Adipocyte (in vitro differentiated cells): ENCODE results near the gene PERP.
A peak's percentile ranks its signal among the peaks of the same experiment; 100 is the strongest.

Experiments
- DNase-seq: peaks from one replicate; pipeline ENCODE4 v3.0.0-alpha.2; 2015; ENCODE audit warnings: low read depth
- H3K27me3 ChIP-seq: replicated peaks from 2 replicates; pipeline ENCODE4 v1.7.0; 2013; ENCODE audit warnings: mild to moderate bottlenecking, low read length, moderate library complexity; ENCODE audit not compliant: control insufficient read depth, insufficient read depth
- H3K36me3 ChIP-seq: 2 replicates; pipeline ENCODE4 v1.7.0; 2013; ENCODE audit warnings: low read length, mild to moderate bottlenecking, moderate library complexity; ENCODE audit not compliant: control insufficient read depth, insufficient read depth, severe bottlenecking
- H3K4me1 ChIP-seq: 2 replicates; pipeline ENCODE4 v1.7.0; 2013; ENCODE audit warnings: mild to moderate bottlenecking, low read length, moderate library complexity; ENCODE audit not compliant: control insufficient read depth, insufficient read depth
- H3K4me3 ChIP-seq: 2 replicates; pipeline ENCODE4 v1.7.0; 2013; ENCODE audit warnings: mild to moderate bottlenecking, low read length, moderate library complexity
- H3K9ac ChIP-seq: 2 replicates; pipeline ENCODE4 v1.7.0; 2013; ENCODE audit warnings: mild to moderate bottlenecking, low read length, moderate library complexity
- H3K9me3 ChIP-seq: 2 replicates; pipeline ENCODE4 v1.7.0; 2013; ENCODE audit warnings: mild to moderate bottlenecking, low read length, moderate library complexity; ENCODE audit not compliant: control insufficient read depth

Gene PERP

DNA sequence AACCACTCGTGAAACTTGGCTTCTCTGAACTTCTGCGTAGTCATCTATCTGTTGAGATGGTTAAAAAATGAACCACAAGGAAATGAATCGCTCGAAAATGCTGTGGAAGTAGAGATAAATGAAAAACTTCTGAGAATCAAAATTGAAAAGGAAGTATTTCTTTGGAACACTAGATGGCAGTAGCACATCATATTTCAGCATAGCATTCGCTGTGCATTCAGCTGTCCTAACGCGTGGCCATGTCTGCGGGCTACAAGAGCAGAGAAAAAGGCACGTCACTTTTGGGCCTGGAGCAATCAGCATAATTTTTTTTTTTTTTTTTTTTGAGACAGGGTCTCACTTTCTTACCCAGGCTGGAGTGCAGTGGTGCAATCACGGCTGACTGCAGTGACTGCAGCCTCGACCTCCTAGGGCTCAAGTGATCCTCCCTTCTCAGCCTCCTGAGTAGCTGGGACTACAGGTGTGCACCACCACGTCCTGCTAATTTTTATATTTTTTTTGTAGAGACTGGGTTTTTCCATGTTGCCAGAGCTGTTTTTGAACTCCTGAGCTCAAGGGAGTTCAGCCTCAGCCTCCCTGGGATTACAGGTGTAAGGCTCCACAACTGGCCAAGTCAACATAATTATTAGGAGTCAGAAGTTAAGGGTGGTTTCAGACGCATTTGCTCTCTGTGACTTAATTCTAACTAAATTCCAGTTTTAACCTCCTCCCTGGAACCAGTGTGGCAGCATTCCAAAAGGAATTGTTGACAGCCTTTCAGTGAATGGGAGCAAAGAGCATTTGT is 8.8 kb upstream of the PERP start:
- Histone ChIP-seq H3K4me3 (no peak overlapping the region), H3K36me3 (no peaks in the 10 kb centered on the region), H3K27me3 (peaks cover 11% of the 10 kb centered on the region), H3K4me1 (peaks cover under 1% of the 10 kb centered on the region), H3K9me3 (no peaks in the 10 kb centered on the region), H3K9ac (no peak overlapping the region)
- DNase-seq, result peak; percentile 91

DNA sequence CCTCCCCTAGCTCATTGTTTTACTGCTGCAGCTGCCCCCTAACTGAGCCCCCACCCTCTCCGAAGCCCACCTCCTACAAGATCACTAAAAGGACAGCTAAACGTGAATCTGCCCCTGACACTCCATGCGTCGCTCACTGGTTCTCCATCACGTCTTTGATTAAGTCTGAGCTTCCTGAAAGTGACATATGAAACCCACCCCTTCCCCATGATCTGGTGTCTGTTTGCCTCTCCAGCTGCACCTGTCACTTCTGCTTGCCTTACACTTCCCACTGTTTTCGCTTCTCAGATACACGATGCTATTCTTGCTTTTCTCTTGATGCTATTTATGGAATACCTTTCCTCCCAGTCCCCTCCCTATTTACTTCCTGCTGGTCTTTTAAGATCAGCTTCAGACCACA is 8.0 kb upstream of the PERP start:
- Histone ChIP-seq H3K9ac (no peak overlapping the region), H3K9me3 (no peaks in the 10 kb centered on the region), H3K36me3 (no peaks in the 10 kb centered on the region), H3K4me1 (no peaks in the 10 kb centered on the region), H3K27me3 (peaks cover 11% of the 10 kb centered on the region), H3K4me3 (no peak overlapping the region)
- no peak for DNase-seq

DNA sequence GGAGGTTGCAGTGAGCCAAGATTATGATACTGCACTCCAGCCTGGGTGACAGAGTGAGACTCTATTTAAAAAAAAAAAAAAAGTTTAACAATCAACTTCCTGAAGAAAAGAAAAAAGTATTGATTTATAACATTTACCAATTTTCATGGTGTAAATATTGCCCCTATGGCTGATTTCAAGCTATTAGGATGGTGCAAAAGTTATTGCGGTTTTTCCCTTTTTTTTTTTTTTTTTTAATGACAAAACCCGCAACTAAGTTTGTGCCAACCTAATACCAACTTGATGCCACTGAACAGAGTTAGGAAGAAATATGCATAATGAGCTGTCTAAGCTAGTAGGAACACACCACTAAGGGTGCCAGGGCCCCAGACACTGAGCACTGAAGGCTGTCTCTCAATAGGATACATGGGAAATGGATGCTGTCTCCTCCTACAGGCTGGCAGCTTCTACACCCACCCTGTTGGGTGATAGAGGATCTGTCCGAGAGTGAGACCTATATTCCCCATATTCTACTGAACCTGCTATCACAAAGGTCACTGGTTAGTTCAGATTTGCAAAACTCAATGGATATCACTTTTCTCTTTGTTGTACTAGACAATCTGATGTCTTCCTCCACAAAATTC is 6.5 kb upstream of the PERP start:
- DNase-seq, result no peak
- peaks cover 11% of the 10 kb centered on the region for H3K27me3 ChIP-seq
- no peaks in the 10 kb centered on the region for H3K9me3 ChIP-seq
- no peak overlapping the region for H3K4me3 ChIP-seq
- no peaks in the 10 kb centered on the region for H3K36me3 ChIP-seq
- no peak overlapping the region for H3K9ac ChIP-seq
- no peaks in the 10 kb centered on the region for H3K4me1 ChIP-seq

DNA sequence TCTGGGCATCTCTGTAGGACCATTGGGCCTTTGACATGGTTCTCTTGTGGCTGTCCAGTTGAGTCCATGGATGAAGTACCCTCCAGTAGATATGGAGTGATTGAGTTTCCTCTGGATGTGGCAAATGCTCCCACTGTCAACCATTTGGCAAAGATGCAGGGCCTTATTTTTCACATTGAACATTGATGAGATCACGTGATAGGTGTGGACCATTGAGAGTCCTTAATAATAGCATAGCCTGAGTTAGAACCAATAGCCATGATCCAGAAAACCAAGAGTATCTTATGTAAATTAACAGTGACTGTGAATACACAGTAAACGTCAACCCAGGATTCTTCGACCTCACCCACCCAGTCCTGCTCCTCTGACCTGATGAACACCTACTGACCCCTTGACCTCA is 3.0 kb upstream of the PERP start:
- no peaks in the 10 kb centered on the region for H3K36me3 ChIP-seq
- H3K4me1 ChIP-seq, result peaks cover 10% of the 10 kb centered on the region
- no peak overlapping the region for H3K4me3 ChIP-seq
- DNase-seq, result no peak
- H3K27me3 ChIP-seq, result peaks cover 11% of the 10 kb centered on the region
- no peak overlapping the region for H3K9ac ChIP-seq
- no peaks in the 10 kb centered on the region for H3K9me3 ChIP-seq

DNA sequence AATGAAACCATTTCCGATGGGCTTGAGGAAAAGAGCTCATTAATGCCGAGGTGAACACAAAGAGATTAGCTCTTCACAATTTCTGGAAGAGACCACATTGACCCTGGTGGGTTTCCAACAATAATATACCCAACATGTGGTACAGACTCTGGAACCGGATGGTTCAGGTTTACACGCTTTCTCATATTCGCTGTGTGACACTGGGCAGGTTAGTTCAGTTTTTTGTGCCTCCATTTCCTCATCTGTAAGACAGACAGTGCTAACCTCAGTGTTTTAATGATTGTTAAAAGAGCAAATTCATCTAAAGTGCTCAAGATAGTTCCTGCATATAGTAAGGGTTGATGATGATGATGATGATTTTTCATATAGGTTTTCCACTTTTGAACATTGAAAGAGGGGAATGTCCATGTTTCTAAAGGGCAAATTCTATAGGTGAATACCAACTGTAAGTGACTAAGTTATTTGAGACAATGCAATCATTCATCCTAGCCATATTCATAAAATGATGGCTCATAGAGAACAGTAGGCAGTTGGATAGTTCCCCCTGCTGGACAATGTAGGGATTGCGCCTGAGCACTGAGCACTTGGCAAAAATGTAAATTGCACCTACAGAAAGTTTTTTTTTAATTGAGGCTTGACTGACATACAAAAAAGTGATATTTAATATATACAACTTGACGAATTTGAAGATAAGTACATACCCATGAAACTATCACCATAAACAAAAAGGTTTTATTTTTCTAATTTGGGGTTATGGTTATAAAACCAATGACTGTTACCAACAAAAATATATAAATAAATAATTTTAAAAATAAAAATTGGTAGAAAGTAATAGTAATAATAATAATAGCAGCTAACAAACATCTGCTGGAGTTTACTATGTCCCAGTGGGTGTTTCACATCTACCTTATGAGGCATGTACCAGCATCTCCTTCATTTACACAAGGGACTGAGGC is 2.1 kb upstream of the PERP start:
- H3K4me3 ChIP-seq, result no peak overlapping the region
- H3K36me3 ChIP-seq, result no peaks in the 10 kb centered on the region
- no peaks in the 10 kb centered on the region for H3K9me3 ChIP-seq
- peak; percentile 89 for DNase-seq
- peaks cover 4% of the 10 kb centered on the region for H3K27me3 ChIP-seq
- H3K9ac ChIP-seq, result no peak overlapping the region
- H3K4me1 ChIP-seq, result peaks cover 10% of the 10 kb centered on the region

DNA sequence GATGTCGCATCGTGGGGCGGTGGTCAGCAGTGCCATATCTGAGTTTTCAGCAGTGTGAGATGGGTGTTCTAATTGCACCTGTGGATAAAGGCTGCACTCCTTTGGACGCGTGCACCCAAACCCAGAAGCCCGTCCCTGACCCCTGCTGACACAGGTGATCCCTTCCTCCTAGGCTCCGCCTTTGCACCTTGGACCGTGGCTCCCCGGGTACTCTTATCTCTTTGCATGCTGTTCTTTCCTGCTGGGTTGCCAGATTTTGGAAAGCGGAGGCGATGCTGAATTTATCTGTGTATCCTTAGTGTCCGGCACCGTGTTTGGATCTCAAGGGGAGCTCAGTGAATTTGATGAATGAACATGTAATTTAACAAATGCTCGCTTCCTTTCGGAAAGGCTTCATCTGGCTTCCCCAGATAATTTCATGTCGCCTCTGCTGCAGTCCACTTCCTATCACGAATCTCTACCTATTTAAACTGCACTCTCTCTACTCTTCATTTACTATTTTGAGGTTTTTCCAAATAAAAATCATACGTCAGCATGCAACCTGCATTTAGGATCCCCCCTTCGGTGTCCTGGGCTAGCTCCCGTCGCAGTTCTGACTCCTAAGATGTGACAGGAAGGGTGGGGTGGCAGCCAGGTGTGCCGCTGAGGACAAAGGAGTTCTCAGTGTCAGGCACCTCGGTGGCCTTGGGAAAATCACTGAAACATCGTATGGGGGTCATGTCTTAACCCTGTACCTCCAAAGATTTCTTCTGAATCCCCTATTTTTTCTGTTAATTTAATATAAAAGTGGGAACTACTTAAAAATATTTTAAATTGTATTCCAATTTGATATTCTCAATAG is 753 bp upstream of the PERP start:
- Histone ChIP-seq H3K36me3 (no peaks in the 10 kb centered on the region), H3K9me3 (no peaks in the 10 kb centered on the region), H3K4me1 (peaks cover 10% of the 10 kb centered on the region), H3K9ac (peak overlapping the region; percentile 85), H3K27me3 (no peaks in the 10 kb centered on the region), H3K4me3 (peak overlapping the region; percentile 86)
- no peak for DNase-seq

DNA sequence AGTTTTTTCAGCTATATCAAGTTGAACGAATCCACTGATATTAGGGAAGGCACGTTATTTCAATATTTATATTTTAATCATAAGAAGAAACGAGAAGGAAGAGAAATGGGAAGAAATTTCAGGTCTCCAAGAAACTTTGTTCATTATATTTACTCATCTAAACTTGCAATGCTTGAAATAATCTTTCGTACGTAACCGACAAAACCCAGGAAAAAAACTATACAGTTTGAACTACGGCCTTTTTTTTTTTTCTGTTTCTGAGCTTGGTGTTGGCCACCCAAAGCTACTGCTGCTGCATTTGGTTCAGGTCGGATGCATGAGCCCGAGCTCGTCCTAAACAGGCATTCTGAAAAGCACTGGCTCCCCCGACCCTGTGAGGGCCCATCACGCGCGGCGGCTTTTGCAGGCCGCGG is 548 bp downstream of the PERP start:
- H3K9me3 ChIP-seq, result no peaks in the 10 kb centered on the region
- no peak for DNase-seq
- peaks cover 10% of the 10 kb centered on the region for H3K4me1 ChIP-seq
- H3K36me3 ChIP-seq, result no peaks in the 10 kb centered on the region
- H3K9ac ChIP-seq, result peak overlapping the region; percentile 85
- H3K4me3 ChIP-seq, result peak overlapping the region; percentile 86
- no peaks in the 10 kb centered on the region for H3K27me3 ChIP-seq

DNA sequence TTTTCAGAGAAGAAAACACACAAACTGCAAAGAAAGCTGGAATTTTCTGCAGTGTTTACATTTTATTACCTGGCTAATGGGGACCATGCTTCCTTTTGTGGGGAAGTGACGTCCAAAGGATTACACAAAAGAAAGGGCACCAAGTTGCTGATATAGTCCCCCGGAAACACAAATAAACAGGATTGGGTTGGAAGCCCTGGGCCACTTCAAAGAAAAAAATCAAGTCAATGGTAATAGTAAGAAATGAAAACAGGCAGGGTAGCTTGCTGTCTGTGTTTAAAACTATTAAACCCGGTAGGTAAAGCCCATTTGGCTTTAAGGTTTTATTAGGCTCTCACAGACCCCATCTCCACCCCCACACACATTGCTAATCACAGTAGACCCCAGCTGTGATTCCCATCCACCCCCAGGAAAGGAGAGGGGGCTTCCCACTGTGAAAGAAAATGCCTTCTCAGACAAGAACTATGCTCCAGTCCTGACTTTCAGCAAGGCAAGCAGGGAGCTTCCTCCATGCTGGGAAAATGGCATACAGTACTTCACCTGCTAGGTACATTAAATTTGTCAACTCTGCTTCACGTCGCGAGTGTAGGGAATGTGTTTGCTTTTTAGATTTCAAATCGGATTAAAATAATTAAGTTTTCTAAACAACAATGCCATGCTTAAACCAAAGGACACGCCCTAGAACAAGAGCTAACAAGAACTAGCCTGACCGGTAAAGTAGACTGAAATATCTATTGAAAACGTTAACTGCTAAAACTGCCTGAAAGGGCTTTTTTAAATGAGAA is 1.1 kb downstream of the PERP start:
- Histone ChIP-seq H3K9ac (peak overlapping the region; percentile 85), H3K9me3 (no peaks in the 10 kb centered on the region), H3K36me3 (no peaks in the 10 kb centered on the region), H3K4me1 (peaks cover 10% of the 10 kb centered on the region), H3K4me3 (peak overlapping the region; percentile 86), H3K27me3 (no peaks in the 10 kb centered on the region)
- DNase-seq, result peak; percentile 37

DNA sequence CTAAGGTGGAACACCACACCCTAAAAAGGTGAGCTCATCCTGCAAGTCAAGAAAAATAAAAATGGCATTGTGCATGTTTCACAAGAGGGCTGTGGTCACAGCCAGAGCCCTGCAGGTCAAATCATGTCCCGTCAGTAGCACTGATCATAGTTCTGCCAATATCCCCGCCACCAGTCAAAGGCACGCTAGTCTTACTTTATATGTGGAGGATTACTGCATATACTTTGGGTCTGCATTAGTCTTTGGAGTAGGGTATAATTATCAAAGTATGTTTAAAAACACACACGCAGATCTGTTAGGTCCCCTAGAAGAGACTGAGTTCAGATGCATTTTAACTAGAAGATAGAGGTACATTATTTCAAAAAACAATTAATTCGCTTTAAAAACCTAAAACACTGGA is 1.8 kb downstream of the PERP start:
- Histone ChIP-seq H3K4me3 (peak overlapping the region; percentile 86), H3K9ac (peak overlapping the region; percentile 85), H3K36me3 (no peaks in the 10 kb centered on the region), H3K4me1 (peaks cover 10% of the 10 kb centered on the region), H3K27me3 (no peaks in the 10 kb centered on the region), H3K9me3 (no peaks in the 10 kb centered on the region)
- no peak for DNase-seq

DNA sequence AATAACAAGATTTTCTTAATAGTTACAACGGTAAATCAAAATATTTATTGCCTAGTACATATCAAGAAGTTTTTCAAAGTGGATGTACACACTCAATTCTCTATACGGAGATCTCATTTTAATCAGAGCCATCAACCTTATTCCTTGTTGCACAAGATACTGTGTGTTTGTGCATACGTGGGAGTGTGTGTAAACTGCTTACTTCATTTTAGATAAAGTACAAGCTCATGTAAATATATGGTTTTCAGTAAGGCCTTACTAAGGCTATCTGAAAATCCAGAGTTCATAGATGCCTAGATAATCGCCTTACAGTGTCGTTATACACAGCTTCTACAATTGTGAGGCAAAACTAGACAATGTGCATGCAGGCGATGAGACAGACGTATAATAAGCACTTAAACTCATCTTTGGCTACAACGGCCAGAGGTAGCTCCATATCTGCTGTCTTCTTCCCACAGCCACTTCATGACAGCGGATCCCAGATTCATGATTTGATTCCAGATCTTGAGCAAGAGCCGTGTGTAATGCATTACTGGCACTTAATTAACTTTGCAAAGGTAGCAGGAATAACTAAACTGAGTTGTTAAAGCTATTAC is 2.5 kb downstream of the PERP start:
- Histone ChIP-seq H3K9me3 (no peaks in the 10 kb centered on the region), H3K36me3 (no peaks in the 10 kb centered on the region), H3K9ac (no peak overlapping the region), H3K27me3 (no peaks in the 10 kb centered on the region), H3K4me1 (peaks cover 17% of the 10 kb centered on the region), H3K4me3 (no peak overlapping the region)
- no peak for DNase-seq
